ENCODE measurements around the gene KRTAP5-5. TPM values are rescaled to one million over a fixed set of nuclear protein-coding genes. Genes with fewer than 3 reads are reported as not detected.
"Not testable (repeated sequence)": the region's sequence is repeated elsewhere in the genome, so short reads cannot be mapped to it uniquely, and the experiment has no call there.

KRTAP5-5 gene
- not detected in 2 replicates for total RNA-seq

DNA sequence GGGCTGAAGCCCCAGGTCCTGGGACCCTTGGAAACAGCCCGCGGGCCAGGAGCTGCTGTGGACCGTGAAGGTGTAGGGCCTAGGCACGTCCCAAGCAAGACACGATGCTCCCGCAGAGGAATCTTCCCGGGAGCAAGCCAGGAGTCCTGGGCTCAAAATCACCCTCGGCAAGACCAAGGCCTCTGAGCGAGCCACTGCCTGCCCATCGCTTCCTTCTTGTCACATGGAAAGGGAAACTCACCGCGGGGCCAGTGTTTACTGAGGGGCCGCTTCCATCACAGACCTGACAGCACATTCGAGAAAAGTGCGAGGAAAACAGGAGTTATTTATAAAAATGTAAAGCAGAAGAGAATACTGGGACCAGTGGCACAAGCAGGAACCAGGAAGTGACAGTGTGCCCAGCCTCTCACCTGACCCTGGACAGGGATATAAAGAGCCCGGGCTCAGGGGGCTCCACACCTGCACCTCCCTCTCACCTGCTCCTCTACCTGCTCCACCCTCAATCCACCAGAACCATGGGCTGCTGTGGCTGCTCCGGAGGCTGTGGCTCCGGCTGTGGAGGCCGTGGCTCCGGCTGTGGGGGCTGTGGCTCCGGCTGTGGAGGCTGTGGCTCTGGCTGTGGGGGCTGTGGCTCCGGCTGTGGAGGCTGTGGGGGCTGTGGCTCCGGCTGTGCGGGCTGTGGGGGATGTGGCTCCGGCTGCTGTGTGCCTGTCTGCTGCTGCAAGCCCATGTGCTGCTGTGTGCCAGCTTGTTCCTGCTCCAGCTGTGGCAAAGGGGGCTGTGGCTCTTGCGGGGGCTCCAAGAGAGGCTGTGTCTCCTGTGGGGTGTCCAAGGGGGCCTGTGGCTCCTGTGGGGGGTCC is at the start of gene KRTAP5-5:
KRTAP5-5 (plus strand) TSS at position 450 of the 860 bp plus-strand sequence; CDS start at position 516, 66 bp downstream.
- DNase-seq (ENCODE audit: low read depth, low spot score): no peak

DNA sequence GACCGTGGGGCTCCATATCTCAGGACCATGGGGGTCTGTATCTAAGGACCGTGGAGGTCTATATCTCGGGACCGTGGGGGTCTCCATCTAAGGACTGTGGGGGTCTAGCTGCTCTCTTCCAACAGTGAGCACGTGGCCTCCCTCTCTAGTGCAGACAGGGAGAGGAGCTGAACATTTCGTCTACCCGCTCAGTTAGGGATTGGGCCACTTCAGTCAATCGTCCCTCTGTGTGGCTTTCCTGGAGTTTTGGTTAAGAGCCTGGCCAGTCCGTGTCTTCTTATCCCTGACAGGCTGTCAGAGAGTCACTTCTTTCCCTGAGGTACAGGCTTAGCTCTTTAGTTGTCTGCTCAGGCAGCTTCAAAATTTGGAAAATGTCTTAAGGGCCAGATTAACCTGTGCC is 47.6 kb upstream of the KRTAP5-5 start:
- DNase-seq (ENCODE audit: low read depth, low spot score): no peak

GRCh38 chr11:1582909-1583308 is 46.7 kb upstream of the KRTAP5-5 start:
- DNase-seq (ENCODE audit: low read depth, low spot score): not testable (repeated sequence)

DNA sequence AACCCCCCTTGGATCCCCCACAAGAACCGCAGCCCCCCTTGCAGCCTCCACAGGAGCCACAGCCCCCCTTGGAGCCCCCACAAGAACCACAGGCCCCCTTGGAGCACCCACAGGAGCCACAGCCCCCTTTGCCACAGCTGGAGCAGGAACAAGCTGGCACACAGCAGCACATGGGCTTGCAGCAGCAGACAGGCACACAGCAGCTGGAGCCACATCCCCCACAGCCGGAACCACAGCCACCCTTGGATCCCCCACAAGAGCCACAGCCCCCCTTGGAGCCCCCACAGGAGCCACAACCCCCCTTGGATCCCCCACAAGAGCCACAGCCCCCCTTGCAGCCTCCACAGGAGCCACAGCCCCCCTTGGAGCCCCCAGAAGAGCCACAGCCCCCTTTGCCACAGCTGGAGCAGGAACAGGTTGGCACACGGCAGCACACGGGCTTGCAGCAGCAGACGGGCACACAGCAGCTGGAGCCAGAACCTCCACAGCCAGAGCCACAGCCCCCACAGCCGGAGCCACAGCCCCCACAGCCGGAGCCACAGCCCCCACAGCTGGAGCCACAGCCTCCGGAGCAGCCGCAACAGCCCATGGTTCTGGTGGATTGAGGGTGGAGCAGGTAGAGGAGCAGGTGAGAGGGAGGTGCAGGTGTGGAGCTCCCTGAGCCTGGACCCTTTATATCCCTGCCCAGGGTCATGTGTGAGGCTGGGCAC is 44.8 kb upstream of the KRTAP5-5 start, which contains the start of gene KRTAP5-1:
KRTAP5-1 (minus strand) TSS at position 623 of the 710 bp plus-strand sequence; CDS start at position 589, 34 bp downstream.
- not testable (repeated sequence) for DNase-seq (ENCODE audit: low read depth, low spot score)

- DNase-seq (ENCODE audit: low read depth, low spot score): no peak
These were observed 42.9 kb upstream of the KRTAP5-5 start for GRCh38 chr11:1586699-1587098.

DNA sequence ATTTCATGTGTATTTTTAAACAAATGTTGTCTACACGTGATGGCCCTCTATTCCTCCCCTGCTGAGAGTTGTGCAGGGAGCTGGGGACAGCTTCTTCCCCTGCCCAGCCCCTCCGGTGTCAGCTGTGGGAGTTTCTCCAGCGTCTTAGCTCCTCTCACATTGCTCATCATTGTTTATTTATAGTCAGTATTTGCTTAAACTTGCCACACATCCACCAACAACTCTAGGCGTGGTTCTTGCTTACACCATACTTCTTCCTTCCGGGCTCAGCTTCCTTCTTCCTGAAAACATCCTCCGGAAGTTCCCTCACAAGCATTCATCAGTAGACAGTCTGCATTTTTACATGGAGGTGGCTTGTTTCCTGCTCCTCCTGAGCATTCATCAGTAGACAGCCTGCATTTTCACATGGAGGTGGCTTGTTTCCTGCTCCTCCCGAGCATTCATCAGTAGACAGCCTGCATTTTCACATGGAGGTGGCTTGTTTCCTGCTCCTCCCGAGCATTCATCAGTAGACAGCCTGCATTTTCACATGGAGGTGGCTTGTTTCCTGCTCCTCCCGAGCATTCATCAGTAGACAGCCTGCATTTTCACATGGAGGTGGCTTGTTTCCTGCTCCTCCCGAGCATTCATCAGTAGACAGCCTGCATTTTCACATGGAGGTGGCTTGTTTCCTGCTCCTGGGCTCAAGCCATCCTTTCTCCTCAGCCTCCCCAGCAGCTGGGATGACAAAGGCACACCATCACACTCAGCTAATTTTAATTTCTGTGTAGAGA is 40.2 kb upstream of the KRTAP5-5 start:
- not testable (repeated sequence) for DNase-seq (ENCODE audit: low read depth, low spot score)

DNA sequence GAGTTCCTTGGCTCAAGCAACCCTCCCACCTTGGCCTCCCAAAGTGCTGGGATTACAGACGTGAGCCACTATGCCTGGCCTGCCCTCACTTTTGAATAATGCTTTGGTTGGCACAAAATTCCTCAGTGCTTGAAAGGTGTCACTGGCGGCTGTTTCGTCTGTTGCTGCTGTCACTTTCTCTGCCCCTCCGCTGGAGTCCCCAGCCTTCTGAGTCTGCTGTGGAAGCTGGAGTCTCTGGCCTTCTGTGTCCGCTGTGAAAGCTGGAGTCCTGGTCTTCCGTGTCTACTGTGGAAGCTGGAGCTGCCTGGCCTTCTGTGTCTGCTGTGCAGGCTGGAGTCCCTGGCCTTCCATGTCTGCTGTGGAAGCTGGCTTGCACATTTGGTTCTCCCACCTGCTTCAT is 39.6 kb upstream of the KRTAP5-5 start:
- no peak for DNase-seq (ENCODE audit: low read depth, low spot score)

- DNase-seq (ENCODE audit: low read depth, low spot score): no peak
These were observed 36.9 kb upstream of the KRTAP5-5 start for GRCh38 chr11:1592628-1593027.

- not testable (repeated sequence) for DNase-seq (ENCODE audit: low read depth, low spot score)
These were observed 33.5 kb upstream of the KRTAP5-5 start for GRCh38 chr11:1595994-1596575.

- DNase-seq (ENCODE audit: low read depth, low spot score): not testable (repeated sequence)
These were observed 32.9 kb upstream of the KRTAP5-5 start for GRCh38 chr11:1596576-1597121.

DNA sequence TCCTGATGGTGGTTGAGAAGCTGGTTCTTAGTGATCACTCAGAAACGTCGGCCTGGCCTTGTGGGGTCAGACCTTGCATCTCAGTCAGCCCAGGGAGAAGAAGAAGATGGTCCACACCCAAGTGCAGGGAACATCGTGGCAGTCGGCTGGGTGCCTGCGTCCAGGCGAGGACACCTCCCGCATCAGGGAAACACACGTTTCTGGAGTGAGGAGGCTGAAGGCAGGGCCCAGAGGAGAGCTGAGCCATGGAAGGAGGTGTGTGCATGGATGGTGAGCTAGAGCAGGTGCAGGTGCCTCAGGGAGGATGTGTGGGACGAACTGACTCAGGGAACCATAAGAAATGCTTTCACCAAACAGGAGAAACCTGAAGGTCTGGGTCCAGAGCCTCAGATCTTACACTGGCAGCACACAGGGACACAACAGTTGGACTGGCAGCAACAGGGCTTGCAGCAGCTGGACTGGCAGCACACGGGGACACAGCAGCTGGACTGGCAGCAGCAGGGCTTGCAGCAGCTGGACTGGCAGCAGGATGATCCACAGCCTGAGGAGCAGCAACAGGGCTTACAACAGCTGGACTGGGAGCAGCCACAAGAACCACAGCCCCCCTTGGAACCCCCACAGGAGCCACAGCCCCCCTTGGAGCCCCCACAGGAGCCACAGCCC is 32.1 kb upstream of the KRTAP5-5 start:
- DNase-seq (ENCODE audit: low read depth, low spot score): no peak

GRCh38 chr11:1597994-1598380 is 31.6 kb upstream of the KRTAP5-5 start, which contains the start of gene KRTAP5-2:
KRTAP5-2 (minus strand) TSS chr11:1598294; CDS start chr11:1598250, 44 bp downstream.
- no peak for DNase-seq (ENCODE audit: low read depth, low spot score)

- not testable (repeated sequence) for DNase-seq (ENCODE audit: low read depth, low spot score)
These were observed 31.2 kb upstream of the KRTAP5-5 start for GRCh38 chr11:1598406-1598805.

DNA sequence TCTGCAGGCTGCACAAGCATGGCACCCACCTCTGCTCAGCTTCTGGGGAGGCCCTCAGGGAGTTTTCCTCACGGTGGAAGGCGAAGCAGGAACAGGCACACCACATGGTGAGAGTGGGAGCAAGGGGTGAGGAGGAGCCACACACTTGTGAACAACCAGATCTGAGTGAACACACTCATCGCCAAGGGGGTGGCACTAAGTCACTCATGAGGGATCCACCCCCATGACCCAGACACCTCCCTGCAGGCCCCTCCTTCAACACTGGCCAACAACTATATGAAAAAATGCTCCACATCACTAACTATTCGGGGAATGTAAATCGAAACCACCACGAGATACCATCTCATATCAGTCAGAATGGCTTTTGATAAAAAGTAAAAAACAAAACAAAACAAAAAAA is 30.8 kb upstream of the KRTAP5-5 start:
- no peak for DNase-seq (ENCODE audit: low read depth, low spot score)

GRCh38 chr11:1600626-1601025 is 28.9 kb upstream of the KRTAP5-5 start:
- no peak for DNase-seq (ENCODE audit: low read depth, low spot score)

- DNase-seq (ENCODE audit: low read depth, low spot score): not testable (repeated sequence)
These were observed 27.9 kb upstream of the KRTAP5-5 start for GRCh38 chr11:1601663-1602062.

DNA sequence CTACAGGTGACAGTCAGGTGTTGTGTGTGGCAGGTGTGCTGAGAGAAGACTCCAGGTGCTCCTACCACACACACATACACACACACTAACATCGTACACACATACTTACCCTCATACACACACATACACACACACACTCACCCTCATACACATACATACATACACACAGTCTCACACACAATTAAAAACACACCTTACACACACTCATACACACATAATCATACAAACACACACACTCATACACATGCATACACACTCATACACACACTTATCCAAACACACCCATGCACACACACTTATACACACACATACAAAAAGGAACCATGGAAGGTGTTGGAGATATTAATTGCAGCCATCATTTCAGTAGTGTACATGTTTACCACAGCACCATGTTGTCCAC is 25.9 kb upstream of the KRTAP5-5 start:
- DNase-seq (ENCODE audit: low read depth, low spot score): no peak

DNA sequence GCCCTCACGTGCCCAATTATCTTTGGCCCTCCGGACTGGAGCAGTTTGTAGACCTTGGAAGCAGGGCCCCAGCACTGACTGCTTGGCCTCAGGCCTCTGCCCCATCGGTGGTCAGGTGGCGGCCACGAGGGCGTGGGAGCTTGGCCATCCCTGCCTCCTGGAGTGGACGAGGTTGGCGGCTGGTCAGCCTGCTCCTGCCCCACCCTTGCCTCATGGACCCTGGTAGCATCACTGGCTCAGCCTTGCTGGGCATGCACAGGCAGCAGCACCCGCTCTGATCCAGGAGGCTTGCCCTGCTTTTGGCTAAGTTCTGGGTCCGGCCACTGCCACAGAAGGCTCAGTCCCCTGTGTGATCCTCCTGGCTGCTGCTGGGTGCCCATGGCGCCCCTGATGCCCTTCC is 25.4 kb upstream of the KRTAP5-5 start:
- no peak for DNase-seq (ENCODE audit: low read depth, low spot score)

DNA sequence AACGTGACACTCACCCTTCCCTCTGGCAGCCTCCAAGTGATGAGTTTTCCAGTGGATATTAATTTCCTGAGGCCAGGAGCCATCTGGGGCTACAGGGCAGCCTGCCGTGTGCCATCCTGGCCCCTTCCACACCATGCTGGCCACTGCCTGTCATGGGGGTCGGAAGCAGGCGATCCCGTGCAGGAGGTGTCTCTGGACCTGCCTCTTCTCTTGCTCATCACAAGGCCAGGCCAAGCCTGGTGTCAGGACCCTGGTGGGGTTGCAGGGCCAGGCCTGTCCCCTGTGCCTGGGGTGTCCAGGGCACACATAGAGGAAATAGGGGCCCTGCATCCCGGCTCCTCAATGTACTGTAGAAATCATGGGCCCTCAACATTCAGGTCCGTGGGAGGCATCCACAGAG is 24.9 kb upstream of the KRTAP5-5 start:
- no peak for DNase-seq (ENCODE audit: low read depth, low spot score)

DNA sequence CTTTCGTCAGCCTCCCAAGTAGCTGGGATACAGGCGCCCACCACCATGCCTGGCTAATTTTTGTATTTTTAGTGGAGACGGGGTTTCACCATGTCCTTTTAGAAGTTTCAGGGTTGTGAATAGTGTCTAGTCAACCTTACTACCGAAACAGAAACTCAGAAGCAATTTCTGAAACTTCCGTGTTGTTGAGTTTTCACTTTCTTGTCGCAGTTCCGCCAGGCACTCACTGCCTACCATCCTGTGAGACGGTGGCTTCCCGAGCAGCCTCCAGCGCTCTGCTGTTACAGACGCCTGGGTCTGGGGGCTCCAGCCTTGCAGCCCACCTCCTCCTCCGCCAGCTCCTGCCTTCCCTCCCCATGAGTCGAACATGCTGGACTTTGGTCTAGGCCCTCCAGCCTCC is 23.7 kb upstream of the KRTAP5-5 start:
- not testable (repeated sequence) for DNase-seq (ENCODE audit: low read depth, low spot score)

Measured in pulmonary artery endothelial cell (primary cell).